HG03439 (cell line): ENCODE results near the gene MAP4.
"Not testable (repeated sequence)": the region's sequence is repeated elsewhere in the genome, so short reads cannot be mapped to it uniquely, and the experiment has no call there.

Source experiments
- ATAC-seq: cut with Tn5 transposase; IDR thresholded peaks from one replicate; pipeline ENCODE4 v1.9.1; 2021; ENCODE audit warnings: mild to moderate bottlenecking, moderate library complexity; ENCODE audit not compliant: unreplicated experiment

The MAP4 gene, protein sequence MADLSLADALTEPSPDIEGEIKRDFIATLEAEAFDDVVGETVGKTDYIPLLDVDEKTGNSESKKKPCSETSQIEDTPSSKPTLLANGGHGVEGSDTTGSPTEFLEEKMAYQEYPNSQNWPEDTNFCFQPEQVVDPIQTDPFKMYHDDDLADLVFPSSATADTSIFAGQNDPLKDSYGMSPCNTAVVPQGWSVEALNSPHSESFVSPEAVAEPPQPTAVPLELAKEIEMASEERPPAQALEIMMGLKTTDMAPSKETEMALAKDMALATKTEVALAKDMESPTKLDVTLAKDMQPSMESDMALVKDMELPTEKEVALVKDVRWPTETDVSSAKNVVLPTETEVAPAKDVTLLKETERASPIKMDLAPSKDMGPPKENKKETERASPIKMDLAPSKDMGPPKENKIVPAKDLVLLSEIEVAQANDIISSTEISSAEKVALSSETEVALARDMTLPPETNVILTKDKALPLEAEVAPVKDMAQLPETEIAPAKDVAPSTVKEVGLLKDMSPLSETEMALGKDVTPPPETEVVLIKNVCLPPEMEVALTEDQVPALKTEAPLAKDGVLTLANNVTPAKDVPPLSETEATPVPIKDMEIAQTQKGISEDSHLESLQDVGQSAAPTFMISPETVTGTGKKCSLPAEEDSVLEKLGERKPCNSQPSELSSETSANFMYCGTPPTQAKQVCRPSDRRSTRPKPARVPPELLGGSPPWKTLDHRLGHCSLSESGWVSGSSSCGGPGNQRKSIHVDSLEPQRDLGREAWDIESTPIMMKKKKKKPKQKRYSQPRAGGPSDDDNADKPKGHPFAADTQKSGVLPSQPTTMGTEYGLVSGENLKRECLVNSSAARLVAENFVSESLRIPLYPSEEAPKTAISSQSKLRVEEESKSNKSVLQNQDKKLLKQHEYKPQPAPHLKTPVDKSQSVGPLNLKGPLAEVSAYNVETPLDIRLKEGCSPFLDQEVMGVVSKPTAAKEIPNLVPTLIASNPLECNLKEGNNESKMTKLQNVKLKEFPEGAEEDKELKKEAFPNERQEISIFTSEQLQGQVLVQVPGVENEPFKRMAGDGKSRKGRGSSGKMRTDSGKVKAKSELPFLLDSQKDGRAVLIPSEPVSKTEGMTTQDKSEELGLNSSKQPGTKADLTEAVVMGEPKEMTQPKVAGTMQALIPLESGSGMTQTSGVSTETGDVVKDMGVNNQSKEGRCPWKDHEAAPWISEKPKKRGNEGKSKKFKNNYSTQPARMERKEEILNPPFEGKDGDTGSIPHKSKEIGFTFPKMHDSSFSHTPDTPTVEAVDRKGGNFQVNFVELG (N-terminal part only)

GRCh38 chr3:48016301-48016973 is at the start of gene MAP4:
TSS of gene MAP4 (minus strand) at chr3:48016416. CDS start at chr3:47998860, 17,556 bp downstream.
- ATAC-seq: no peak

DNA sequence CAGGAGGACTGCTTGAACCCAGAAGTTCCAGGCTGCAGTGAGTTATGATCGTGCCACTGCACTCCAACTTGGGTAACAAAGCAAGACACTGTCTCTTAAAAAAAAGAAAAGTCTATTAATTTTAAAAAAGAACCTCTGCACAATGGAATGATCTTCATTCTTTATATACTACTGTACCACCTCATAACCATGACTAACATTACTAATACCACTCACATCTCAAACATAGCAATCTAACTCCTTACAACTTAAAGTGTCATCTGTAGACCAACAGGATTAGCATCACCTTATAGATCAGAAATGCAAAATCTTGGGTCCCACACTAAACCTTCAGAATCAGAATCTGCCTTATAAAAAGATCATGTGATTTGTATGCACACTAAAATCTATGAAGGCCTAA is 48.8 kb upstream of the MAP4 start:
- no peak for ATAC-seq

- ATAC-seq: no peak
Observed at GRCh38 chr3:48064292-48064829, 48.1 kb upstream of the MAP4 start.

- not testable (repeated sequence) for ATAC-seq
Observed at GRCh38 chr3:48061586-48061985, 45.4 kb upstream of the MAP4 start.

DNA sequence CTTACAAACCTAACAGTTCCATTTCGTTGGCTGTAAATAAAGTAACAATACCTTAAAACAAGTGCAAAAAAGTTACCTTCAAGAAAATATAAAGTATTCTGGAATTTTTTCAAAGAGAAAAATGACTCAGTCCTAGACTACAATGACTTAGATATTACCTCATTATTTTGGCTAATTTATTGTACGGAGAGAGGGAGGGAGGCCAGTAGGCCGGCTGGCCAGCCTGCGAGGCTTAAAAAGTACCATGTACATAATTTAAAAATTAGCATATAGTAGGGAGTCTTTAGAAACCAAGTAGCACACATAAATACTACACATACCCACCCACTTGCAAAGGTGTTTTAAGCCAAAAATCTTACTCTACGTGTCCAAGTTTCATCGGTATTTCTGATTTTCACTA is 41.9 kb upstream of the MAP4 start:
- ATAC-seq: no peak

DNA sequence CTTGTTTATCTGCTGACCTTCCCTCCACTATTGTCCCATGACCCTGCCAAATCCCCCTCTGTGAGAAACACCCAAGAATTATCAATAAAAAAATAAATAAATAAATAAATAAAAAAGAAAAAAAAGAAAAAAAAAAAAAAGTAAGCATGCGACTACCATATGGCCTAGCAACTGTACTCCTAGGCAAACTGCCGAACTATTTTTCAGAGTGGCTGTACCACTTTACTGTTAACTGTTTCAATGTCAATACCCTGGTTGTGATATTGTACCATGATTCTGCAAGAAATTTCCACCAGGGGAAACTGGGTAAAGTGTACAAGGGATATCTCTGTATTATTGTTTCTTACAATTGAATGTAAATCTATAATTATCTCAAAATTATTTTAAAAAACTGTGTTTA is 41.3 kb upstream of the MAP4 start:
- ATAC-seq: no peak

- ATAC-seq: no peak
Observed at GRCh38 chr3:48047841-48048464, 31.7 kb upstream of the MAP4 start.

GRCh38 chr3:48042071-48042760 is 26.0 kb upstream of the MAP4 start:
- no peak for ATAC-seq

GRCh38 chr3:48039487-48040190 is 23.4 kb upstream of the MAP4 start:
- ATAC-seq: no peak

- ATAC-seq: no peak
Observed at GRCh38 chr3:48038971-48039481, 22.8 kb upstream of the MAP4 start.

DNA sequence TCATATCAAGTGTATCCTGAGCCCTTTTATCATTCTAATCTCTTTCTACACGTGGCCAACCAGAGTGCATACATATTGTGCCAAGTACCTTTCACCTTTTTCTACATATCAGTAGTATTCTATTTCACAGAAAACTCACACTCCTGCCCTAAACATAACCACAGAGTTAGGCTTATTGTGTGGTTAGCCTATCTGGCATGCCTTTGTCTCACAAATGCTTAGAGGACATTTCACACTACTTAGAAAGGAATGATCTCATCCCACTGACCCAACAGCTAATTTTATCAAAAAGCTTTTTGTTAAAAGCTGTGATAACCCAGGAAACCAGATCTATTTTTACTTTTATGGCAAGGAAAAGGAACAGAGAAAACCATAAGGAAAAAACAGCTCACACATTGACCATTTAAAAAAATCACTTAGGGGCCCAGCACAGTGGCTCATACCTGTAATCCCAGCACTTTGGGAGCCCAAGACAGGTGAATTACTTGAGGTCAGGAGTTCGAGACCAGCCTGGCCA is 17.8 kb upstream of the MAP4 start:
- no peak for ATAC-seq

DNA sequence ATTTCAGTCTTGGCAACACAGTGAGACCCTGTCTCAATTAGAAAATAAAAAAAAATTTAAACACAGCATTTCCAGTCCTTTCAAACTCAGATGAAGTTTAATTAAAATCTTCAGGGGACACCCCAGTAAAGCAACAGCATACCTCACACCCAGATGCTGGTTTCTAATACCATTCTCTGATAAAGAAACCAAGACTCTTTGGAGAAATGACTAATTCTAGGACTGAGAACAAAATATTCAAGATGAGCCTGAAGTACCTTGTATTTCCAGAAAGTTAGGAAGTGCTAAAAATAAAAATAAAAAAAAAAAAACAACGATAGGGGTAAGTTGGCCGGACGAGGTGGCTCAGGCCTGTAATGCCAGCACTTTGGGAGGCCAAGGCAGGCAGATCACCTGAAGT is 14.0 kb upstream of the MAP4 start:
- no peak for ATAC-seq

- no peak for ATAC-seq
Observed at GRCh38 chr3:48026951-48027908, 11.0 kb upstream of the MAP4 start.

GRCh38 chr3:48026098-48026497 is 9.9 kb upstream of the MAP4 start:
- no peak for ATAC-seq

DNA sequence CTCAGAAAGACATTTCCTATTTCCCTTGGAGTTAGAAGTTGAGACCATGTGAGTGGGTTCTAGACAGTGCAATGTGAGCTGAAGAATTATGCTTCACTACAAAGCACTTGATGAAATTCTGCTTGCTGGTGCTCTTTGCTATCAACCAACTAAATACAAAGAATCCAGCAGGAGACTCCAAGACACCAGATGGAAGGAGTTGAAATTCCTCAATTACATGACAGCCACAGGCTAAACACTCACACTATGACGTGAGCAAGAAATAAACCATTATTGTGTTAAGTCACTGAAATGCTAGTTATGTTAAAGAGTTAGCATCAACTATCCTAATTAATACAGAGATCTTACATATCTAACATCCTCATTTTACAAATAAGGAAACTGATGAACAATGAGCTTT is 8.2 kb upstream of the MAP4 start:
- ATAC-seq: no peak

GRCh38 chr3:48023377-48023776 is 7.2 kb upstream of the MAP4 start:
- ATAC-seq: no peak

DNA sequence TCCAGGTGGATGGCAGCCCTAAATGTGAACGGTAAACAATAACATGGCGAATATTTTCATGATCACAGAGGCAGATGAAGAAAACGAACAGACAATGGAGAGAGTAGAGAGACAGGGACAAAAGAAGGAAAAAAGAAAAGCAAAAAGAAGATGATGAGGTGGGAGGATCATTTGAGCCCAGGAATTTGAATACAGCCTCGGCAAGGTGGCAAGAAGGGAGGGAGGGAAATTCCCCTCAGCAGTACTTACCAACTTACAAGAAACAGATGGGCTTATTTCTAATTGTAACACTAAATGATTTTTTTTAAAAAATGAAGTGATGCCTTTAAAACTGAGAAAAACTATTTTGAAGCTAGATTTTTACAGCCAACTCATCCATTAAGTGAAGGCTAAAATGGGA is 6.0 kb upstream of the MAP4 start:
- no peak for ATAC-seq
